Thoracic aorta (tissue), 2 donors: ENCODE data around the gene UBAP2. TPM values are rescaled to one million over a fixed set of nuclear protein-coding genes. Genes with fewer than 3 reads are reported as not detected.

Source experiments
- ATAC-seq: fragments of 150-250 bp; one replicate; pipeline ENCODE4 v1.8.0; 2017; ENCODE audit warnings: low read depth; ENCODE audit not compliant: insufficient number of reproducible peaks, low FRiP score
- DNase-seq: peaks from one replicate; pipeline ENCODE4 v3.0.0-alpha.2; 2020; ENCODE audit warnings: low spot score
- H3K27ac ChIP-seq, 2 donors: fragments of 200-600 bp; sonication (generic); 1 replicate in 1 of 2; 2 replicates in 1 of 2; pipeline ENCODE4 v1.5.1; 2016; ENCODE audit warnings: mild to moderate bottlenecking in 2 of 2, moderate library complexity in 2 of 2
- H3K27me3 ChIP-seq: fragments of 200-600 bp; sonication (generic); replicated peaks from 2 replicates; pipeline ENCODE4 v1.6.0; 2016; ENCODE audit warnings: mild to moderate bottlenecking; ENCODE audit not compliant: insufficient read depth
- H3K36me3 ChIP-seq: fragments of 200-600 bp; sonication (generic); one replicate; pipeline ENCODE4 v1.5.1; 2016
- H3K4me1 ChIP-seq, 2 donors: fragments of 200-600 bp; sonication (generic); 1 replicate in 1 of 2; 2 replicates in 1 of 2; pipeline versions ENCODE4 v1.5.1 to v1.6.0; 2016; ENCODE audit warnings: low read depth in 2 of 2, mild to moderate bottlenecking in 1 of 2; ENCODE audit not compliant: control insufficient read depth in 1 of 2
- H3K4me3 ChIP-seq: fragments of 200-600 bp; sonication (generic); 2 replicates; pipeline ENCODE4 v1.5.1; 2016; ENCODE audit warnings: mild to moderate bottlenecking
- H3K9me3 ChIP-seq: fragments of 200-600 bp; sonication (generic); 2 replicates; pipeline ENCODE4 v1.5.1; 2016
- CTCF ChIP-seq: fragments of 200-600 bp; sonication (generic); IDR thresholded peaks from one replicate; pipeline ENCODE4 v1.5.1; 2019; ENCODE audit warnings: antibody characterized with exemption
- total RNA-seq, 2 donors: library from RNA; depleted of rRNA; stranded (reverse); fragments of >200 nt; gene quantifications; one replicate each; pipeline versions ENCODE4 v1.1.0 to v1.2.3, GENCODE V29; 2016

UBAP2 gene
- total RNA-seq, 2 donors from 2014 or later, result 21.3 to 29.9 TPM

GRCh38 chr9:33939924-33940874 lies 108.5 kb downstream of the UBAP2 start:
- Histone ChIP-seq H3K4me1 (no peaks in the 10 kb centered on the region), H3K36me3 (peaks cover 17% of the 10 kb centered on the region), H3K27ac (no peak overlapping the region), H3K4me3 (no peak overlapping the region), H3K27me3 (no peaks in the 10 kb centered on the region), H3K9me3 (no peaks in the 10 kb centered on the region)
- no peak for TF ChIP-seq CTCF
- ATAC-seq (no peak), DNase-seq (no peak)

- Histone ChIP-seq H3K27ac (no peak overlapping the region), H3K27me3 (no peaks in the 10 kb centered on the region), H3K4me3 (no peak overlapping the region), H3K9me3 (no peaks in the 10 kb centered on the region), H3K36me3 (peaks cover 41% of the 10 kb centered on the region), H3K4me1 (no peaks in the 10 kb centered on the region)
- no peak for TF ChIP-seq CTCF
- no peak for DNase-seq
- no peak for ATAC-seq
These were observed 114.4 kb downstream of the UBAP2 start for GRCh38 chr9:33934188-33934878.

- no peaks in the 10 kb centered on the region for H3K9me3 ChIP-seq
- H3K36me3 ChIP-seq, result peaks cover 54% of the 10 kb centered on the region
- no peaks in the 10 kb centered on the region for H3K27me3 ChIP-seq
- DNase-seq, result no peak
- H3K27ac ChIP-seq, result no peak overlapping the region
- ATAC-seq, result no peak
- no peaks in the 10 kb centered on the region for H3K4me1 ChIP-seq
- H3K4me3 ChIP-seq, result no peak overlapping the region
- TF ChIP-seq CTCF, result no peak
These were observed 116.4 kb downstream of the UBAP2 start for GRCh38 chr9:33932078-33932807.

DNA sequence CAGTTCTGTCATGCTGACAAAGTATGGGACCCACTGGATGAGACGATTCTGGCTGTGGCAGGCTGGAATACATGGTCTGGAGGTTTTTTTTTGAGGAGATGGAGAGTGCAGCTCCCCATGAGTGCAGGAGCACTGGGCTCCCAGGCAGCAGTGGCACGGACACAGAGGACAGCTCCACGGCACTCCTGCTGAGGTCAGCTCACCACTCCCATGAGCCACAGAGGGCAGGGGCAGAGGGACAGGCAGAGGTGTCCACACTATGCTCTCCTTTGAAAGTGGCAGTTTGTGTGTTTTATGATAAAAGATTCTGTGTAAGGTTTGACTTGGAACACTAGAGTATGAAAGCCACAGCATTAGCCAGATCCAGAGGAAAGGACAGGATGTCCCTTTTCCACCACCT lies 117.4 kb downstream of the UBAP2 start:
- Histone ChIP-seq H3K9me3 (no peaks in the 10 kb centered on the region), H3K4me3 (no peak overlapping the region), H3K36me3 (peaks cover 63% of the 10 kb centered on the region), H3K4me1 (no peaks in the 10 kb centered on the region), H3K27me3 (no peaks in the 10 kb centered on the region), H3K27ac (no peak overlapping the region)
- TF ChIP-seq CTCF, result no peak
- no peak for ATAC-seq
- no peak for DNase-seq

GRCh38 chr9:33927694-33928093 lies 121.0 kb downstream of the UBAP2 start:
- DNase-seq, result no peak
- H3K9me3 ChIP-seq, result no peaks in the 10 kb centered on the region
- peaks cover 51% of the 10 kb centered on the region for H3K36me3 ChIP-seq

More at GRCh38 chr9:33927694-33928093, 121.0 kb downstream of the UBAP2 start:
- Histone ChIP-seq H3K27ac (no peak overlapping the region), H3K4me3 (no peak overlapping the region), H3K4me1 (peaks cover 0 to 25% of the 10 kb centered on the region in 2 donors), H3K27me3 (no peaks in the 10 kb centered on the region)
- no peak for ATAC-seq
- no peak for TF ChIP-seq CTCF
